Stimulated activated naive B cell treated with anti-CD40 and anti-IgM and Interleukin-4, amounts not matched to agents 10 μg/mL and 1 μg/mL and 100 μg/mL, for 72 hours (primary cell): Measurements from ENCODE around the gene IFT81.
"Not testable (repeated sequence)": the region's sequence is repeated elsewhere in the genome, so short reads cannot be mapped to it uniquely, and the experiment has no call there.

Experiments
- ATAC-seq, 2 donors: fragments of 150-1000 bp; cut with Tn5 transposase; replicated peaks; 2 replicates each; pipeline ENCODE4 v1.10.0; 2021; ENCODE audit warnings: moderate library complexity in 1 of 2
- DNase-seq: peaks from one replicate; pipeline ENCODE4 v3.0.0; 2021
- H3K27ac Mint-ChIP-seq: one replicate; pipeline ENCODE4 v1.8.0; 2022; ENCODE audit warnings: mild to moderate bottlenecking, mixed read lengths
- H3K27me3 Mint-ChIP-seq, 2 donors: one replicate each; pipeline ENCODE4 v1.8.0; 2022; ENCODE audit warnings: mixed read lengths in 2 of 2
- H3K36me3 Mint-ChIP-seq, 2 donors: one replicate each; pipeline ENCODE4 v1.8.0; 2022; ENCODE audit warnings: mixed read lengths in 2 of 2, mild to moderate bottlenecking in 1 of 2
- H3K4me1 Mint-ChIP-seq, 2 donors: one replicate each; pipeline ENCODE4 v1.8.0; 2022; ENCODE audit warnings: mixed read lengths in 2 of 2, mild to moderate bottlenecking in 1 of 2
- H3K4me3 Mint-ChIP-seq, 2 donors: one replicate each; pipeline ENCODE4 v1.8.0; 2022; ENCODE audit warnings: mild to moderate bottlenecking in 2 of 2, mixed read lengths in 2 of 2, moderate library complexity in 1 of 2
- H3K9me3 Mint-ChIP-seq, 2 donors: one replicate each; pipeline ENCODE4 v1.8.0; 2022; ENCODE audit warnings: mixed read lengths in 2 of 2, mild to moderate bottlenecking in 1 of 2

Gene IFT81

DNA sequence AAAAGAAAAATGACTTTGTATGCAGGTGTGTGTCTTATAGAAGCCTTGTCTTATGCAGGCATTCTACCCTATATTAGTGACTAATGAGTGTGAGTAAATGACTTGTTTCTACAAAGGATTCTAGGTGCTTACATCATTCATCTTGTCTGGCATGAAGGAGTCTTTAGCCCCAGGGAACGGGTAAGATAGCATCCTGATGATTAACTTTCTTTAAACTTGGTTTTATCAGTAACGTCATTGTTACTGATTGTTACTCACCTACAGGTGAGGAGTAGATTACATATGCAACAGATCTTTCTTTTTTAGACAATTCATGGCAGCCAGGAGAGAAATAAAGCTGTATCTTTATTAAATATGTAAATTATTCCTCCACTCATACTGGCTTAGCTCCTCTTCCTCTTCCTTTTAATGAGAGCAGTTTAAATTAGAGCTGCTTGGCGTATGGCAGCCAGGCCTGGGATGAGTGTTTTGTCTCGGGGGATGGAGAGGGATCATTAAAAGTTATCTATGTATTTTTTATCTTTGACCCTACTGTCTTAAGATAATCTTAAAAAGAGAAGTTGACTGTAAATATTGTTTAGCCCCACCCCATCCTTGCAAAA lies 99.7 kb downstream of the IFT81 start:
- H3K4me1 Mint-ChIP-seq = no peaks in the 10 kb centered on the region
- ATAC-seq = no peak
- H3K4me3 Mint-ChIP-seq = no peak overlapping the region

DNA sequence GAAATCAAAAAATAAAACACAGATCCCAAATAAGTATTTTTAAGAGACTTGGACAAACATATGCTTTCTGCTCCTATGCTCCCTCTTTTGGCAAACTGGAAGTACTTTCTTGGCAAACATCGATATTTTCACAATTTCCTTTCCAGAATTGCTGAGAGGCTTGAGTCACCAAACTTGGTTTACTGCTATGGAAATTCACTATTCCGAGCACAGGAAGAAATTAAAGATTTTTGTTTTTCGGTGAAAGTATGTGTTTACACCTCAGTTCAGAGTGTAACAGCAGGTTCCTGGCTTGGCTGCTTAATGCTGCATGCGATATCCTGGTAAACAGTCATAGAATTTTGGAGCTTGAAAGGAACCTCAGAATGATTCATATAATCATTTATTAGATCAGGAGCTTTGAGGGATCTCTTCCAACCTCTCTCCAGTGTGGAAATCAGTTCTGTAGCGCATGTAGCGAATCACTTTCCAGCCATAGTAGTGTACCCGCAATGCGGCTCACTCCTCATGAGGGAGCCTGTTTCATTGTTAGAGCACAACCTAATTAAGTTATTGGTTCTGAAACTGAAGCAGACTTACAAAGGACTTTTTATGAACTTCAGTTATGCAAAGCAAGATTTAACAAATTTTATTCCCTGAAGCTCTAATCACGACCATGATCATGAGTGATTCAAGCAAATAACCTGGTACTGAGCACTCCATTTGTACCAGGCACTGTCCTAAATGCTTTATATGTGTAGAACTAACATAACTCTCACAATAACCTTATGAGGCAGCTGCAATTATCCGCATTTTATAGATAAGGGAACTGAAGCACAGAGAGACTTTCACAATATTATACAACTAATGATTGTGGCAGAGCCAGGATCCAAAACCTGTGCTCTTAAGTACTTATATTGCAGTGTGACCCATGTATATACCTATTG lies 100.5 kb downstream of the IFT81 start:
- Mint-ChIP-seq H3K36me3 (no peaks in the 10 kb centered on the region), H3K9me3 (no peaks in the 10 kb centered on the region), H3K4me1 (no peaks in the 10 kb centered on the region), H3K27ac (no peak overlapping the region), H3K4me3 (no peak overlapping the region), H3K27me3 (no peaks in the 10 kb centered on the region)
- ATAC-seq (no peak), DNase-seq (no peak)

More for the DNA sequence above, 99.7 kb downstream of the IFT81 start:
- Mint-ChIP-seq H3K36me3 (no peaks in the 10 kb centered on the region), H3K9me3 (no peaks in the 10 kb centered on the region), H3K27ac (no peak overlapping the region), H3K27me3 (no peaks in the 10 kb centered on the region)
- no peak for DNase-seq

DNA sequence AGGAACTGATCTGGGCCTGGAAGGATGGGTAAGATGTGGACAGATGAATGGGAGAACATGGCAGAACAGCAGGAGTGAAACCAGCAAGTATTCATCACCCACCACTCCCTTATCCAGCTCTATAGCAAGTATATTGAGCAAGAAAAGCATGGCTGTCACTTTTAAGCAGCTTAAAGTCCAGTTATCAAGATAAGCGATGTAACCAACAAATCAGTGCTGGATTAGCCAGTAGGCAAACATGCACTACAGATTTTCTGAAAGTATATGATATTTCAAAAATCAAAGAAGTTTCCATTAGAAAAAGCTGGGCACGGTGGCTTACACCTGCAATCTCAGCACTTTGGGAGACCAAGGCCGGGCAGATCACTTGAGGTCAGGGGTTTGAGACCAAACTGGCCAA lies 103.0 kb downstream of the IFT81 start:
- Mint-ChIP-seq H3K4me3 (no peak overlapping the region), H3K27ac (no peak overlapping the region), H3K4me1 (peaks cover 0 to 1% of the 10 kb centered on the region in 2 donors), H3K27me3 (no peaks in the 10 kb centered on the region), H3K9me3 (no peaks in the 10 kb centered on the region), H3K36me3 (no peaks in the 10 kb centered on the region)
- no peak for DNase-seq
- no peak for ATAC-seq

DNA sequence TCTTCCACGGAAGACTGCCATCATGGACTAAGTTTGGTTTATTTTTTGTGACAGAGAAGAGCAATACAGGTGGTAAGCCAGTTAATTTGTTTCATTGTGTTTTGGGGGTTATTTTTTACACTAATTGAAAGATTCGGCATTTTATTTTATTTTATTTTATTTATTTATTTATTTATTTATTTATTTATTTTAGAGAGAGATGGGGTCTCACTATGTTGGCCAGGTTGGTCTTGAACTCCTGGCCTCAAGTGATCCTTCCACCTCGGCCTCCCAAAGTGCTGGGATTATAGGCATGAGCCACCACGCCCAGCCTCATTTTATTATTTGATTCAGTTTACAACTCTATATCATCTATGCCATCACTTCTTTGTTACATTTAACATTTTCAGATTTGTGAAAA lies 104.2 kb downstream of the IFT81 start:
- not testable (repeated sequence) for H3K36me3 Mint-ChIP-seq, H3K4me1 Mint-ChIP-seq, H3K27me3 Mint-ChIP-seq, H3K4me3 Mint-ChIP-seq, H3K9me3 Mint-ChIP-seq, H3K27ac Mint-ChIP-seq, ATAC-seq, DNase-seq

DNA sequence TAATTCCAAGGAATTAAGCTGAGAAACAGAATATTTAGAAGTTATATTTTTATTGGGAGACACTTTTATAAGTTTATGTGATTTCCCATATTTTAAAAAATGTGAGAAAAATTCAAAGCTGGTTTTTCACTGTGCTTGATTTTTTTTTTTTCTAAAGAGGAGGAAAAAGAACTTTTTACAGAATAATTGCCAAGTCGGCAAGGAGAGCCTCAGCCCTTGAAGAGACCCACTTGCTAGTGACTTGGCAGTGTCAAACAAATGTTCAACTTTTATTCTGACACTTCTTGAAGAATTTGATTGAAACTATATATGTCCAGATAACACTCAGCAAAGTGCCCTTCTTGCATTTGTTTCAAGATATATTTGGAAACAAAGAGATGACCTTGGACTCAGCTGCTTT lies 104.6 kb downstream of the IFT81 start:
- Mint-ChIP-seq H3K4me1 (peaks cover 0 to 1% of the 10 kb centered on the region in 2 donors), H3K4me3 (no peak overlapping the region), H3K27ac (no peak overlapping the region), H3K27me3 (no peaks in the 10 kb centered on the region), H3K9me3 (no peaks in the 10 kb centered on the region), H3K36me3 (no peaks in the 10 kb centered on the region)
- DNase-seq = no peak
- ATAC-seq = no peak

DNA sequence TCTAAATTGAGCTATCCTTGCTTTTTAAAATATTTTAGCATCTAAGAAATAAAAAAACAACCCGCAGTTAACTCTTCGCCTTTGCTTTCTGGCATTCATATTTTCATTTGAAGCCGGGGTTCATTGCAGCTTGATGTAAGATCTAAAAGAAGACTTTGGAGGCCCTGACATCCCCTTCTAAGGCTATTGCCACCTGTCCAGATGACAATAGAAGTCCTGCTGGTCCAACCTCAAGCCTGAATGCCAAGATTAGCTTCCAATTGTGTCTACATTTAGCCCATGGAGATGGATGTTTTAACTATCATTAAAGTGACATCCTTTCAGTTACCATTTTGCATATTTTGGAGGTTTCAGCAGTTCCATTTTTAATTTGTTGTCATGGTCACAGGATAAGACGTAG lies 105.3 kb downstream of the IFT81 start:
- Mint-ChIP-seq H3K4me1 (peaks cover 0 to 1% of the 10 kb centered on the region in 2 donors), H3K9me3 (no peaks in the 10 kb centered on the region), H3K4me3 (no peak overlapping the region), H3K27me3 (no peaks in the 10 kb centered on the region), H3K36me3 (no peaks in the 10 kb centered on the region), H3K27ac (no peak overlapping the region)
- ATAC-seq = no peak
- DNase-seq = no peak

DNA sequence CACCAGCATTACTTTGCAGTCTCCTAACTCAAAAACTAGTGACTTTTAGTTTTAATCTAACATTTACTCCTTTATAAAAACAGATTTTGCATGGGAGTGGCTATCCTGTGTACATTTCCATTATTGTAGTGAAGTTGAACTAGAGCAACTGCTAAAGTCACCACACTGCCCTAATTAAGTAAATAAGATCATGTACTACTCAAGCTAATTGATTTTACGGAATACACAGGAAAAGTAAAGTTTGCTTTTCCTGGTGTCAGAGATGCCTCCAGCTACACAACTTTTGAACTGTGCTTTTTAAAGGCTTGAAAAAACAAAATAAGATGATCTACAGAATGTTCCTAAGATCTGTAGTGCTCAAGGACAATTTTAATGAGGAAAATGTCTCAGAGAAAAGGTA lies 106.5 kb downstream of the IFT81 start:
- peaks cover 0 to 1% of the 10 kb centered on the region in 2 donors for H3K4me1 Mint-ChIP-seq
- ATAC-seq = no peak
- no peaks in the 10 kb centered on the region for H3K36me3 Mint-ChIP-seq

DNA sequence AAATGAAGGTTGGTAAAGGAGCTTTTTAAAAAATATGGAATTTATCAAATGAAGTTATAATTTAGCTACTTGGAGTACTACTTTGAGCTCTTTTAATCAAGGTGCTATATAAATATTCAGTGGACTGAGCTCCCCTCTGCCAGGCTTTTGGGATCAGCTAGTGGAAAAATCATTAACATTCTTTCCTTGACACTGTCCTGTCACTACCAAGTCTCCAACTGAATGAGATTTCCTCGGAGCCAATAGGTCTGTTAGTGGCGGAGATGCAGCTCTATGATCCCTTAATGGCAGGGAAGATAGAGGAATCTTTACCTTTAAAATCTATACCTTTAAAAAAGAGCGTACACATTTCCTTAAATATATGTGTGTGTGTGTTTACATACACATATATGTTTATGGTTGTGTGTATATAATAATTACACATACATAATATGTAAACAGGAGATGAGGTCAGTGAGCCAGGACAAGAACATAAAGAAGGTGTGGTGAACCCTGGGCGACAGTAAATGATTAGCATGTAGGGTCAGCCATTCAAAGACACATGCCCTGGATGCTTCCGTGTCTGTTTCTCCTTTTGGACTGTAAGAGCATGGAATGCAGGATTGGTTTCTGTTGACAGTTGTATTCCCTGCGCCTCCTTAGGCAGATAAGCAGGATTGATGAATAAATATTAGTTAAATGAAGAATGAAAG lies 109.2 kb downstream of the IFT81 start:
- Mint-ChIP-seq H3K4me3 (no peak overlapping the region), H3K36me3 (no peaks in the 10 kb centered on the region), H3K9me3 (no peaks in the 10 kb centered on the region), H3K27ac (no peak overlapping the region), H3K4me1 (peaks cover 0 to 1% of the 10 kb centered on the region in 2 donors), H3K27me3 (no peaks in the 10 kb centered on the region)
- no peak for ATAC-seq
- DNase-seq = no peak

More for the DNA sequence above, 106.5 kb downstream of the IFT81 start:
- Mint-ChIP-seq H3K4me3 (no peak overlapping the region), H3K9me3 (no peaks in the 10 kb centered on the region), H3K27ac (no peak overlapping the region), H3K27me3 (no peaks in the 10 kb centered on the region)
- no peak for DNase-seq

DNA sequence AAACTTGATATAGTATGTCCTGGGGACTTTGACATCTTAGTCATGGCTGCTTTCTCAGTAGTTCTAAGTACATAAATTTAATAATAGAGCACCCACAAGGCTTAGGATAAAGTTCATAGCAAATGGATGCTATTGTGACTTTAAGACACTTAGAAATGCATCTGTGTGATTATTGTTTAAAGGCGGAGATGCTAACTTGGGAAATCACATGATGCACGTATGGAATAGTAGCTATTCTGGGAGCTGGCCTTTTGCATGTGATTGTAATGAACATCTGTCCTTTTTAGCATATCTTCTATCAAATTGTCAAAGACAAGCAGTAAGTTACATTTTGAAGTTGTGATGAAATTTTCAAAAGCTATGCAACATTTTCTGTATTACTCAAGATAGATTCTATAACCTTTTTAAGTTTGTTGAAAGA lies 110.2 kb downstream of the IFT81 start:
- DNase-seq = no peak
- Mint-ChIP-seq H3K9me3 (no peaks in the 10 kb centered on the region), H3K27me3 (no peaks in the 10 kb centered on the region), H3K27ac (no peak overlapping the region), H3K36me3 (no peaks in the 10 kb centered on the region), H3K4me1 (peaks cover 0 to 1% of the 10 kb centered on the region in 2 donors), H3K4me3 (no peak overlapping the region)
- no peak for ATAC-seq

DNA sequence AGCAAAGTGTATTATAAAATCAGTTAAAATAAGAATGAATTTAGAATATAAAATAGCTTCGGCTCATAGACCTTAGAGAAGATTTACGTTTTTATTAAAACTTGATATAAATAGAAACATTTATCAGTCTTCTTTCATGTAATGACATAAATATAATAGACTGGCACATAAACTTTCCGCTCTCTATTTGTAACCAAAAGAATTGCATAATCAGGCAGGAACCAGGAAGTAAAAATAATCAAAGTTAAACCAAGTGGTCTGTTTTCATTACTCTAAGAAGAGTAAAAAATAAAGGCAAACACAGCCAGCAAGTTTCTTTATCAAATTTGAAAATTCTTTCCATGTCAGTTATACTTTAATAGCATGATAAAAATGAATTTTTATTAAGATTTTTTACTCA lies 110.6 kb downstream of the IFT81 start:
- Mint-ChIP-seq H3K36me3 (no peaks in the 10 kb centered on the region), H3K27me3 (no peaks in the 10 kb centered on the region), H3K9me3 (no peaks in the 10 kb centered on the region), H3K4me1 (peaks cover 0 to 1% of the 10 kb centered on the region in 2 donors), H3K4me3 (no peak overlapping the region), H3K27ac (no peak overlapping the region)
- ATAC-seq (no peak), DNase-seq (no peak)

DNA sequence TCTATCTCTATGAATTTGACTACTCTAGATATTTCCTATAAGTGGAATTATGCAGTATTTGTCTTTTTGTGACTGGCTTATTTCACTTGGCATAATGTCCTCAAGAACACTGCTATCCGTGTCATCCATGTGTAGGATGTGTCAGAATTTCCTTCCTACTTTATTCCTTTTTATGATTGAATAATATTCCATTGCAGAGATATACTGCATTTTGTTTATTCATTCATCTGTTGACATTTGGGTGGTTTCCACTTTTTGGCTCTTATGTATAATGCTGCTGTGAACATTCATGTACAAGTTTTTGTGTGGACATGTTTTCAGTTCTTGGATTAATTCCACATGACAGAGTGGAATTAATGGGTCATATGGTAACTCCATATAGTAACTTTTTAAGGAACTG lies 111.2 kb downstream of the IFT81 start:
- Mint-ChIP-seq H3K9me3 (no peaks in the 10 kb centered on the region), H3K36me3 (no peaks in the 10 kb centered on the region), H3K27ac (no peak overlapping the region), H3K4me3 (no peak overlapping the region), H3K4me1 (peaks cover 0 to 1% of the 10 kb centered on the region in 2 donors), H3K27me3 (no peaks in the 10 kb centered on the region)
- ATAC-seq (no peak), DNase-seq (no peak)

DNA sequence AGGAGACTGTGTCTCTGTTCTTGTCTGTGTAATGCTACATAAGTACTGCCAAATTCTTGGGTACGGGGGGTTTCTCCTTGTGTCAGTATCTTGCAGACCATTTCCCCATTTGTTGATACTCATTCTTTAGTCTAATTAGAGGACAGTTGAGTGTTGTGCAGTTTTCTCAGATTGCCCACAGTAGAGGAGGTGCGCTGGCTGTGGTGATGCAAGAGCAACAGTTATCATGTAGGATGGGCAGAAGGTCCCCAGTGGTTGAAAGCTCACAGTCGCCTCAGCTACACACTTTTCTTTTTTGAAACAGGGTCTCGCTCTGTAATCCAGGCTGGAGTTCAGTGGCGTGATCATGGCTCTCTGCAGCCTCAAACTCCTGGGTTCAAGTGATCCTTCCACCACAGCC lies 119.1 kb downstream of the IFT81 start:
- no peaks in the 10 kb centered on the region for H3K9me3 Mint-ChIP-seq
- DNase-seq = no peak
- H3K4me1 Mint-ChIP-seq = peaks cover 5 to 6% of the 10 kb centered on the region in 2 donors
- no peak for ATAC-seq
- H3K36me3 Mint-ChIP-seq = no peaks in the 10 kb centered on the region
- H3K27me3 Mint-ChIP-seq = no peaks in the 10 kb centered on the region
- H3K27ac Mint-ChIP-seq = no peak overlapping the region
- H3K4me3 Mint-ChIP-seq = no peak overlapping the region

DNA sequence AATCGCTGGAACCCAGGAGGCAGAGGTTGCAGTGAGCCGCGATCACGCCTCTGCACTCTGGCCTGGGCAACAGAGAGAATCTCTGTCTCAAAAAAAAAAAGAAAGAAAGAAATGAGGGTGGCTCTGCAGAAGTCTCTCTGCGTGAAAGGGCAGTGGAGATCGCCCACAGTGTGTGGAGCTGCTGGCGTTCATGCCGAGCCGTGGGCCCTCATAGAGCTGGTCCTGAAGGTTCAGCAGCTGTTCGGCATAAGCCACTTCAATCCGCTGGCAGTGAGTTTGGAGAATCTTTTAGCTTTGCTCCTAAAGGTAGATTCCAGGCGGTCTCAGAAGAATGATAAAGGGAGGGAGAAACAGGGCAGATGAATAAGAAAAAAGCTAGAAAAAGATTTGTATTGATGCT lies 120.2 kb downstream of the IFT81 start:
- H3K27ac Mint-ChIP-seq = no peak overlapping the region
- no peak overlapping the region for H3K4me3 Mint-ChIP-seq
- no peaks in the 10 kb centered on the region for H3K9me3 Mint-ChIP-seq
- H3K27me3 Mint-ChIP-seq = no peaks in the 10 kb centered on the region
- ATAC-seq (no peak), DNase-seq (no peak)
- H3K36me3 Mint-ChIP-seq = no peaks in the 10 kb centered on the region
- H3K4me1 Mint-ChIP-seq = peaks cover 5 to 6% of the 10 kb centered on the region in 2 donors

DNA sequence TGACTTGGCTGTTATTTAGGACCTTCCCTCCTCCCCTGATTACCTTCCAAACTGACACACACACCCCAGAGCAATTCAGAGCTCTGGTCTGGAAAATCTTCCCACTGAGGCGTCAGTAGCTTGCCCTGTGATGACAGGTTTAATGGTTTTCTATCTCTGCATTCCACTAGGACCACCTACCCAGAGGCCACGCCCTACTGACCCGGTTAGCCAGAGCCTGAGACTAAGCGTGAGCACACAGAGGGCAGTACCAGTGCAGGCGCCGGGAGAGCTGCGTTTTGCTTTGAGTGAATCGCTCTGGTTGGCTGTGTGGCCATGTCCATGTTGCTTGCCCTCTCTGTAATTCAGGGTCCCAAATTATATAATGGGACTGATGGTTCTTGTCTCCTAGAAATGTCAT lies 120.7 kb downstream of the IFT81 start:
- Mint-ChIP-seq H3K9me3 (no peaks in the 10 kb centered on the region), H3K36me3 (no peaks in the 10 kb centered on the region), H3K4me1 (peaks cover 5 to 6% of the 10 kb centered on the region in 2 donors), H3K27ac (peak overlapping the region; percentile 60), H3K4me3 (no peak overlapping the region), H3K27me3 (no peaks in the 10 kb centered on the region)
- ATAC-seq (no peak), DNase-seq (no peak)
